Frontal cortex (tissue), 4 donors: ENCODE data around the gene SMIM34. TPM values are rescaled to one million over a fixed set of nuclear protein-coding genes. Genes with fewer than 3 reads are reported as not detected.
"Not testable (repeated sequence)": the region's sequence is repeated elsewhere in the genome, so short reads cannot be mapped to it uniquely, and the experiment has no call there.

Source experiments
- DNase-seq, 2 donors: peaks; one replicate each; pipeline ENCODE4 v3.0.0; 2012; ENCODE audit warnings: low spot score in 2 of 2
- FAIRE-seq: peaks from 2 replicates; lab custom pipeline; 2012; peaks lifted over from hg19 to GRCh38; lab: Jason Lieb, UNC
- total RNA-seq: library from RNA; depleted of rRNA; stranded (reverse); fragments of >200 nt; gene quantifications from one replicate; pipeline ENCODE4 v1.2.3, GENCODE V29; 2014
- donor health status: control.
- donor health status: control.
- donor health status: control.

SMIM34 gene
- not detected for total RNA-seq

GRCh38 chr21:34423805-34424204 lies at the start of gene SMIM34:
Gene SMIM34 (minus strand): TSS chr21:34423951. CDS start chr21:34423839, 112 bp downstream.
- not testable (repeated sequence) for FAIRE-seq, DNase-seq

GRCh38 chr21:34467333-34467732 lies 43.6 kb upstream of the SMIM34 start:
- FAIRE-seq, DNase-seq: not testable (repeated sequence)

DNA sequence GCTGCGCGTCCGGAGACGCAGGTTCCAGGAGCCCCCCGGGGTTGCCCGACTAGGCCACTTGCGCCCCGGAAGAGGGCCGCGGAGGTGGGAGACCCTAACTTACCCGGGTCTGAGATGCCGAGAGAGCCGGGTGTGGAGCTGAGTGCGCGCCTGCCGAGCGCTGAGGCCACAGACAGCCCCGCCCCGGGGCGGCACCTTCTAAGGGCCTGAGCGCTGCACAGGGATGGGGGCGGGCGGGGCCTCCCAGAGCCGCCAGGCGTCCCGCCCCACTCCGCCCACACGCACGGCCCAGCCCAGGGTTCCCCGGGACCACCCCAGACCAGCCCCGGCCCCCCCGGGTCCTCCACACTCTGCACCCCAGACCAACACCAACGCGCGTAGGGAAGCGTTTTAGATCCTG lies 35.7 kb upstream of the SMIM34 start:
- FAIRE-seq, DNase-seq: not testable (repeated sequence)

GRCh38 chr21:34458266-34458665 lies 34.5 kb upstream of the SMIM34 start:
- FAIRE-seq, DNase-seq: not testable (repeated sequence)

DNA sequence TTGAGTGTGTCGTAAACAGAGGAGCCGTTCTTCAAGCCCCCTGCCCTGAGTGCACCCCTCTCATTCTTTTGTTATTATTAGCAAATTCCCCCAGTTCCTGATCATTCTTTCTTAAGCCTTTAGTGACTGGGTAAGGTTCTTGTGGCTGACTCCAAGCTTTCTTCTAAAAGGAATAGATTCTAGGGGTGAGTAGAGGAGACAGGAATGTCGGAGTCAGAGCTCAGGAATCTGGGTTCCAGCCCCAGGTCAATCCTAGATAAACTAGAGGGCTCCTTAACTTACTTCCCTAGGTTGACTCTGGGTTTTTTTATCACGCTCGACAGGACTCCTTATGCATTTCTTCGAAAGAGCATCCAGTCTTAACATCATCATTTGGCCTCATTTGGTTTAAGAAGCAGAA lies 32.4 kb upstream of the SMIM34 start:
- FAIRE-seq, DNase-seq: not testable (repeated sequence)

- DNase-seq, FAIRE-seq: not testable (repeated sequence)
These were observed 31.9 kb upstream of the SMIM34 start for GRCh38 chr21:34455628-34456027.

- DNase-seq, FAIRE-seq: not testable (repeated sequence)
These were observed 23.3 kb upstream of the SMIM34 start for GRCh38 chr21:34447018-34447417.

DNA sequence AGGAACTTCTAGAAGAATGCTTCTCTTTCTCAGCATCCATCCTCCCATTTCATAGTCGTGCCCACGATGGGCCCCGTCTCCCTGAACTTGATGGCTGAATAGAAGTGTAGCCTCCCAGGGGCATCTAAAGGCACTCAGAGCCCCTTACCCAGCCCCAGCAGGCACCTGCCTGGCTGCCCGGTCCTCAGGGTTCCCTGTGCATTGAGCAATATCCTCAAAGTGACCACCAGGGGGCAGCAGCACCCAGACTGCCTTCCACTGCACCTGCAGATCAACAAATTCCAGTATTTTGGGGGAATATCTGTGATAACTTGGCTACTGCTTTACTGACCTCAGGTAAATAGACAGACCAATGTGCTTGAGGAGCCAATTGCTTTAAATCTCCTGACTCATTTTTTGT lies 19.7 kb upstream of the SMIM34 start:
- not testable (repeated sequence) for FAIRE-seq, DNase-seq

DNA sequence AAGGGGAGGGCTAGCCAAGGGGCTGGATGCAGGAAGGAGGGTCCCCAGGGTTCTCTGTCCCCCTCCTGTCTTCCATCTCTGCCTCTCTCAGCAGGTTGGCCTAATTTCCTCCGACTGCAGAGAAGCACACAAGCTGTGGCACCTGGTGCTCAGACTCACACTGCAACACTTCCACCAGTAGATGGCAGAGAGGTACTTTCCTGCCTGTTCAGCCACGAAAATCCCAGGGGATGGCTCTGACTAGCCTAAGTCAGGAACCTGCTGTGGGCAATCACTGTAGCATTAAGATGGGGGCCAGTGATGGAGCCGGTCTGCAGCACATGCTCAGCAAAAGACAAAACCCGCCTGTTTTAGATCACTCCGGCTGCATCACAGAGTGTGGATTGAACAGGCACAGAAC lies 6.0 kb upstream of the SMIM34 start:
- FAIRE-seq, DNase-seq: not testable (repeated sequence)

GRCh38 chr21:34428441-34428840 lies 4.7 kb upstream of the SMIM34 start:
- not testable (repeated sequence) for FAIRE-seq, DNase-seq

DNA sequence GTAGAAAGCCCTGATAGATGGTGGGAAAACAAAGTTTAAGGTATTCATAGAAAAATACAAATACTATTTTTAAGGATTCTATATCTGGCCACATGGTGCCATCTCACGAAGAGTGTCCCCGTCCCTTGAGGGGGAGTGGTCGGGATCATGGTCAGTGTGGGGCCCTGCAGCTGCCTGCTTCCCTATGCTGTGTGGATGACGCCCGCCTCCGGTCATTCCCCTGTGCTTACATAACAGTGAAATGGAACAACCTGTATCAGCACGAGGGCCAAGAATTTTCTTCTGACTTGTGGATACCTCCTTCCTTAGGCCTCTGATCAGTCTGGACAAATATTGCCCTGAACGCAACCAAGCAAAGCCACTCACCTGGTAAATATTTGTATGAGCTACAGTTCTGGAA lies 3.6 kb upstream of the SMIM34 start:
- FAIRE-seq, DNase-seq: not testable (repeated sequence)

GRCh38 chr21:34417448-34418077 lies 6.2 kb downstream of the SMIM34 start:
- DNase-seq, FAIRE-seq: not testable (repeated sequence)

DNA sequence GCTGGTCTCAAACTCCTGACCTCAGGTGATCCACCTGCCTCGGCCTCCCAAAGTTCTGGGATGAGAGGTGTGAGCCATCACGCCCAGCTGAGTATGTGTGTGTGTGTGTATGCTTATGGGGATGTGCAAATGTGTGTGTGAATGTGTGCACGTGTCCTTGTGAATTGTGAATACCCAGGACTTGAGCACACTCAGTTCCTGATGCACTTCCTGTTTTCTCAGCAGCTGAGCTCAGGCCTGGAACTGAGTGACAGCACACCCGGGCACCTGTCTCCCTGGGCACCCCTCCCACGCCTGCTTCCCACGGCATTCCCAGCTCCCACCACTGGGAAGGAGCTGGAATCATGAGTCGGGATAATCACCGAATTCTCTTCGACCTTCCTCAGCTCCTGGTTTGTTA lies 16.5 kb downstream of the SMIM34 start:
- not testable (repeated sequence) for FAIRE-seq

DNA sequence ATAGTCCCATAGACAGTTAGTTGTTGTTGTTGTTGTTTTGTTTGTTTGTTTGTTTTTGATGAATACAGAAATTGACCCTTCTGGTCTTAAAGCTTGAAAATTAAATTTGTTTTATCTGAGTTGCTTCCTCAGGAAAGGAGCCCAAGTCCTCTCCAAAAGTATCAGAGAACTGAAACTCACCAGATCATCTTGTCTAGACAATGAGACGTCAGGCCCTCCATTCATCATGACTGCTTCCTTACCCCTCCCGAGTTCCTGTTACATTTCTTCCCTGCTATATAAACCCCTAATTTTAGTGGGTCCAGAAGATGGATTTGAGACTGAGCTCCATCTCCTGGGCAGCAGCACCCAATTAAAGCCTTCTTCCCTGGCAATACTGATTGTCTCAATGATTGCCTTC lies 17.1 kb downstream of the SMIM34 start:
- DNase-seq, FAIRE-seq: not testable (repeated sequence)

More for the DNA sequence above, 16.5 kb downstream of the SMIM34 start:
- not testable (repeated sequence) for DNase-seq

GRCh38 chr21:34406102-34406501 lies 17.6 kb downstream of the SMIM34 start:
- not testable (repeated sequence) for FAIRE-seq, DNase-seq

- FAIRE-seq, DNase-seq: not testable (repeated sequence)
These were observed 18.1 kb downstream of the SMIM34 start for GRCh38 chr21:34405686-34406085.

DNA sequence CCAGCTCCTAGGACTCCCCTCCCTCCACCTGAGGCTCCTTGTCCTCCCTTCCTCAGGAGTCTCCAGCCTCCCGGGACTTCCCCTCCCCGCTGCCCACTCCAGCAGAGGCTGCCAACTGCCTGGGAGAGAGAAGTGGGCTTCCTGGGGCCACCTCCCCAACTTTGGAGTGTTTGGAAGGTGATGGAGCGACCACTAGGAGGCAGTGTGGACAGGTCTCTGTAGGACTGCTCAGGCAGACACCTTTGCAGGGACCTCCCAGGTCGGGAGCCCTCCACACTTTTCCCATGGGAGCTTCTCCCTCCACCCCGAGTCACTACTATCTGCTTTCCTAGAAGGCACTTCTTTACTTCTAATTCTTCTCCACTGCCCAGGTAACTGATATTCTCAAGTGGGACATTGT lies 19.0 kb downstream of the SMIM34 start:
- not testable (repeated sequence) for DNase-seq, FAIRE-seq

GRCh38 chr21:34400522-34400921 lies 23.2 kb downstream of the SMIM34 start:
- DNase-seq, FAIRE-seq: not testable (repeated sequence)

DNA sequence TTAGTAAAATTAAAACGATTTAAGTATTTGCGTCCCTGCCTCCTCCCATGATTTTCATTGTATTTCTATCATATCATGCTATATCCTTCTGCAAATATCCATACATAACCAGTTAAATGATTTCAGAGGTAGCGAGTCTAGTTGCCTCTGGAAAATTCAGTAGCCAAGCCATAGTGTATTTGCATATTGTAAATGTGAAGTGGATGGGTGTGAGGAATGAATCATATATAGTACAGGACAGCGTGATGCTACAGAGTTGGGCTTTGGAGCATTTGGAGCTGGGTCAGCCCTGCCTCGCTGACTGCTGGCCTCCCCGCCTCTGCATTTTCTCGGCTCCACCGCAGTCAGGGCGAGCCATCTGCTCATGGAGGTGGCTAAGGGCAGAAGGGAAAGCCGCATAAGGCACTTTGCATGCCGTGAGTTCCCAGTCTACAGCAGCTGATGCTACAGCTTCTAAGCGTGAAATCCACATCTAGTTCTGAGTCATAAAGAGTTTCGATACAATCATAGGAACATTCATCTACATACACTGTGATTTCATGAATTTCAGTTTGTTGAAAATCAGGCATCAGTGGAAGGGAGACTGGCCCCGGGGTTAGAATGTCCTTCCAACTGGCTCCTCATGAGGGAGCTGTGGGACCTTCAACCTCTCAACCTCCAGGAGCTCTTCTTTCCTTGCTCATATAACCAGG lies 39.9 kb downstream of the SMIM34 start:
- not testable (repeated sequence) for DNase-seq, FAIRE-seq

- DNase-seq, FAIRE-seq: not testable (repeated sequence)
These were observed 40.6 kb downstream of the SMIM34 start for GRCh38 chr21:34383138-34383537.

DNA sequence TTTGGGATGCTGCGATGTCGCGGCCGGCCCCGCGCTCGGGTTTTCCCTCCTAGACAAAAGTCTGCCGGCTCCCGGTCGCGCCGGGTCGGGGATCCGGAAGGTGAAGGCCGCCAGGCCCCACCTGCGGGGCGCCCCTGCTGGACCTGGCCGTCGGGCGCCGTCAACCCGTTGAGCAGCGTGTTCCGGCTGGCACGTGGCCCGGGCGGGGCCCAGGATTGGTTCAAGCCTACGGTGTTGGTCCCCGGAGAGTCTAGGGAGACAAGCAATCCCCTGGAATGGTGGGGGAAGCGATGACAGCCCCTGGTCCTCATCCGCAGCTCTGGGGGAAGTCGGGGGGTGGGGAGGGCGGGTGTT lies 48.2 kb downstream of the SMIM34 start:
- DNase-seq, FAIRE-seq: not testable (repeated sequence)
